B cell (primary cell): ENCODE data around the gene KBTBD3. TPM values are rescaled to one million over a fixed set of nuclear protein-coding genes. Genes with fewer than 3 reads are reported as not detected.
"Not testable (repeated sequence)": the region's sequence is repeated elsewhere in the genome, so short reads cannot be mapped to it uniquely, and the experiment has no call there.

Experiments used
- ATAC-seq: fragments of 200-7000 bp; cut with Tn5 transposase; one replicate; pipeline ENCODE4 v1.10.0; 2021; ENCODE audit warnings: low read depth, mild to moderate bottlenecking, moderate number of reproducible peaks, moderate library complexity
- CTCF ChIA-PET: fragments of 350-600 bp; sonication (Branson Sonifier 250); formaldehyde crosslinking; loops from one replicate; lab custom pipeline; 2021; ENCODE audit warnings: antibody characterized with exemption, inconsistent platforms; lab: Charles Lee
- POLR2A ChIA-PET: fragments of 350-600 bp; sonication (Branson Sonifier 250); formaldehyde crosslinking; loops from one replicate; lab custom pipeline; 2021; ENCODE audit warnings: antibody characterized with exemption; lab: Charles Lee
- DNase-seq: peaks from one replicate; pipeline ENCODE4 v3.0.0; 2013
- H2AFZ ChIP-seq: 2 replicates; pipeline ENCODE4 v1.6.1; 2012; ENCODE audit warnings: mild to moderate bottlenecking, low read depth, low read length; ENCODE audit not compliant: insufficient read depth, poor library complexity, severe bottlenecking
- H3K27ac ChIP-seq, 2 donors: 1 replicate in 1 of 2; 2 replicates in 1 of 2; pipeline ENCODE4 v1.5.1; 2012 to 2013; ENCODE audit warnings: low read length in 2 of 2, mild to moderate bottlenecking in 2 of 2, moderate library complexity in 1 of 2
- H3K27me3 ChIP-seq, 4 experiments: fragments of 200-600 bp in 1 of 4; sonication (generic) in 1 of 4; replicated peaks in 1 of 4; 1 replicate in 2 of 4; 2 replicates in 2 of 4; pipeline versions ENCODE4 v1.6.1 to v1.7.0; 2013 to 2016; ENCODE audit warnings: low read length in 3 of 4, mild to moderate bottlenecking in 2 of 4, mixed read lengths in 1 of 4, moderate library complexity in 1 of 4; ENCODE audit not compliant: insufficient read depth in 4 of 4, control insufficient read depth in 3 of 4; ENCODE audit errors: control extremely low read depth in 1 of 4
- H3K36me3 ChIP-seq, 2 experiments: replicated peaks in 1 of 2; 1 replicate in 1 of 2; 2 replicates in 1 of 2; pipeline versions ENCODE4 v1.6.1 to v1.7.1; 2013; ENCODE audit warnings: low read length in 1 of 2; ENCODE audit not compliant: insufficient read depth in 2 of 2, control insufficient read depth in 1 of 2; ENCODE audit errors: control extremely low read depth in 1 of 2, extremely low read depth in 1 of 2
- H3K4me1 ChIP-seq, 2 donors: fragments of 200-600 bp in 1 of 2; sonication (generic) in 1 of 2; 1 replicate in 1 of 2; 2 replicates in 1 of 2; pipeline versions ENCODE4 v1.5.1 to v1.6.1; 2013 to 2017; ENCODE audit warnings: low read length in 2 of 2; ENCODE audit not compliant: control insufficient read depth in 2 of 2, insufficient read depth in 2 of 2
- H3K4me2 ChIP-seq: replicated peaks from 2 replicates; pipeline ENCODE3; 2012; ENCODE audit warnings: mild to moderate bottlenecking, low read depth, low read length; ENCODE audit not compliant: poor library complexity, severe bottlenecking
- H3K4me3 ChIP-seq, 5 experiments: fragments of 200-600 bp in 1 of 5; sonication (generic) in 1 of 5; 1 replicate in 3 of 5; 2 replicates in 2 of 5; pipeline versions ENCODE4 v1.5.1 to v1.7.0; 2011 to 2016; ENCODE audit warnings: low read length in 4 of 5, mild to moderate bottlenecking in 4 of 5, low read depth in 2 of 5, control low read depth in 1 of 5, moderate library complexity in 1 of 5; ENCODE audit not compliant: insufficient read depth in 1 of 5; ENCODE audit errors: control extremely low read depth in 1 of 5, extremely low read depth in 1 of 5
- H3K79me2 ChIP-seq: fragments of 200-600 bp; sonication (generic); one replicate; pipeline ENCODE4 v1.6.0; 2016; ENCODE audit warnings: low read length; ENCODE audit not compliant: control insufficient read depth, insufficient read depth
- H3K9ac ChIP-seq: fragments of 200-600 bp; sonication (generic); 2 replicates; pipeline ENCODE4 v1.6.1; 2017; ENCODE audit warnings: mild to moderate bottlenecking, low read length, moderate library complexity
- H3K9me3 ChIP-seq, 3 donors: one replicate each; pipeline versions ENCODE4 v1.6.1 to v1.7.1; 2013; ENCODE audit warnings: low read length in 2 of 3; ENCODE audit not compliant: control insufficient read depth in 2 of 3, insufficient read depth in 1 of 3; ENCODE audit errors: control extremely low read depth in 1 of 3
- H4K20me1 ChIP-seq: 2 replicates; pipeline ENCODE4 v1.6.0; 2012; ENCODE audit warnings: mild to moderate bottlenecking, low read length; ENCODE audit not compliant: insufficient read depth, control insufficient read depth, poor library complexity, severe bottlenecking
- H3K27ac Mint-ChIP-seq: one replicate; pipeline ENCODE4 v1.8.0; 2021; ENCODE audit warnings: mixed read lengths
- H3K27me3 Mint-ChIP-seq: one replicate; pipeline ENCODE4 v1.8.0; 2021; ENCODE audit warnings: mixed read lengths
- H3K4me1 Mint-ChIP-seq: one replicate; pipeline ENCODE4 v1.8.0; 2021; ENCODE audit warnings: mixed read lengths
- H3K4me3 Mint-ChIP-seq: one replicate; pipeline ENCODE4 v1.8.0; 2021; ENCODE audit warnings: mixed read lengths
- H3K9me3 Mint-ChIP-seq: one replicate; pipeline ENCODE4 v1.8.0; 2022; ENCODE audit warnings: mixed read lengths; ENCODE audit not compliant: insufficient read depth
- CTCF ChIP-seq: fragments of 200-600 bp; IDR thresholded peaks from one replicate; pipeline ENCODE4 v1.8.0; 2022; ENCODE audit warnings: antibody characterized with exemption, mild to moderate bottlenecking
- EZH2 ChIP-seq: IDR thresholded peaks from 2 replicates; pipeline ENCODE4 v1.6.1; 2012; ENCODE audit warnings: borderline replicate concordance, low read depth, mild to moderate bottlenecking, moderate library complexity, low read length; ENCODE audit not compliant: insufficient read depth, poor library complexity, severe bottlenecking
- WGBS: methylation state at CpG from one replicate; pipeline ENCODE4 v1.1.5; 2013; ENCODE audit warnings: missing lambda C conversion rate; ENCODE audit not compliant: insufficient coverage; 5-methylcytosine and 5-hydroxymethylcytosine counted together
- intact Hi-C: fragments of 100-400 bp; cut with micrococcal nuclease; formaldehyde crosslinking; loops from one replicate; pipeline ENCODE4 v1.10.0; 2022
- polyA plus RNA-seq: library from polyadenylated mRNA; depleted of rRNA; stranded (reverse); fragments of >200 nt; gene quantifications from 2 replicates; pipeline ENCODE4 v1.2.3, GENCODE V29; 2012
- total RNA-seq, 2 donors: library from RNA; stranded (reverse); fragments of 120-200 nt in 1 of 2; gene quantifications; 1 replicate in 1 of 2; 2 replicates in 1 of 2; pipeline versions ENCODE4 v1.2.3 to v1.2.4, GENCODE V29; 2013 to 2022

The KBTBD3 gene
- total and polyA plus RNA-seq, 2 donors (not counting 1 experiment from before 2014, with no cell fraction given): 1.8 to 15.5 TPM

- POLR2A ChIA-PET: no interaction called here
- peaks cover 17% of the 10 kb centered on the region for H3K4me1 Mint-ChIP-seq
- WGBS: 100% methylated on average over 1 of the region's 2 CpGs
These were observed 65.7 kb downstream of the KBTBD3 start for GRCh38 chr11:106011481-106011880.

GRCh38 chr11:106003094-106003493 is 74.1 kb downstream of the KBTBD3 start:
- H3K4me1 Mint-ChIP-seq, H3K27me3 Mint-ChIP-seq, H3K9ac ChIP-seq, H3K4me3 Mint-ChIP-seq, DNase-seq, H2AFZ ChIP-seq, H4K20me1 ChIP-seq, H3K4me1 ChIP-seq, CTCF ChIA-PET, POLR2A ChIA-PET, H3K27ac Mint-ChIP-seq, intact Hi-C loops, H3K27me3 ChIP-seq, H3K9me3 Mint-ChIP-seq, H3K27ac ChIP-seq, ATAC-seq, H3K79me2 ChIP-seq, H3K4me2 ChIP-seq, H3K4me3 ChIP-seq: not testable (repeated sequence)
- Histone ChIP-seq H3K9me3 (peaks cover 1 to 13% (median 4%) of the 10 kb centered on the region in 3 donors), H3K36me3 (peaks cover 3 to 25% of the 10 kb centered on the region in 2 experiments)
- WGBS: 100% methylated on average over 1 of the region's 4 CpGs

More at GRCh38 chr11:106011481-106011880, 65.7 kb downstream of the KBTBD3 start:
- Histone ChIP-seq H3K4me3 (no peak overlapping the region), H2AFZ (no peak overlapping the region), H3K27ac (no peak overlapping the region), H3K9me3 (peaks cover 0 to 3% (median 0%) of the 10 kb centered on the region in 3 donors), H3K9ac (no peak overlapping the region), H3K27me3 (no peaks in the 10 kb centered on the region), H4K20me1 (peaks cover 9% of the 10 kb centered on the region), H3K79me2 (peaks cover 34% of the 10 kb centered on the region), H3K4me1 (peaks cover 0 to 3% of the 10 kb centered on the region in 2 donors), H3K4me2 (no peak overlapping the region), H3K36me3 (peaks cover 14 to 41% of the 10 kb centered on the region in 2 experiments)
- CTCF ChIA-PET: no interaction called here
- intact Hi-C loops: no loop called here
- no peak for DNase-seq
- Mint-ChIP-seq H3K4me3 (no peak overlapping the region), H3K27ac (no peak overlapping the region), H3K9me3 (no peaks in the 10 kb centered on the region), H3K27me3 (no peaks in the 10 kb centered on the region)
- ATAC-seq: no peak
- TF ChIP-seq EZH2: no peak
- no peak for TF ChIP-seq CTCF
